Prostate gland (tissue), 2 donors: Measurements from ENCODE around the gene TMED6. TPM values are rescaled to one million over a fixed set of nuclear protein-coding genes. Genes with fewer than 3 reads are reported as not detected.

Source experiments
- DNase-seq: peaks from one replicate; pipeline ENCODE4 v3.0.0-alpha.2; 2019; ENCODE audit warnings: low spot score
- H3K27ac ChIP-seq, 2 donors: fragments of 200-600 bp; sonication (generic); 2 replicates each; pipeline ENCODE4 v1.5.1; 2017 to 2019
- H3K27me3 ChIP-seq: fragments of 200-600 bp; sonication (generic); replicated peaks from 2 replicates; pipeline ENCODE4 v1.5.1; 2019; ENCODE audit not compliant: insufficient read depth
- H3K36me3 ChIP-seq, 2 donors: fragments of 200-600 bp; sonication (generic); 1 replicate in 1 of 2; 2 replicates in 1 of 2; pipeline versions ENCODE4 v1.5.1 to v1.8.1; 2017 to 2019
- H3K4me1 ChIP-seq: fragments of 200-600 bp; sonication (generic); replicated peaks from 2 replicates; pipeline ENCODE4 v1.5.1; 2019
- H3K4me3 ChIP-seq, 2 donors: fragments of 200-600 bp; sonication (generic); 2 replicates each; pipeline ENCODE4 v1.5.1; 2017 to 2019
- H3K9me3 ChIP-seq: fragments of 200-600 bp; sonication (generic); 2 replicates; pipeline ENCODE4 v1.5.1; 2017
- POLR2A ChIP-seq: fragments of 450-650 bp; IDR thresholded peaks from one replicate; pipeline ENCODE4 v1.6.1; 2016; ENCODE audit warnings: antibody characterized with exemption, mild to moderate bottlenecking
- POLR2AphosphoS5 ChIP-seq: sonication (generic); formaldehyde crosslinking; IDR thresholded peaks from one replicate; pipeline ENCODE4 v1.6.1; 2017; ENCODE audit warnings: antibody characterized with exemption
- WGBS: methylation state at CpG from one replicate; pipeline ENCODE4 v1.1.5; 2018; 5-methylcytosine and 5-hydroxymethylcytosine counted together
- intact Hi-C: fragments of 100-400 bp; cut with DNase I; formaldehyde crosslinking; loops from one replicate; pipeline ENCODE4 v1.14.2; 2022
- total RNA-seq, 2 donors: library from RNA; depleted of rRNA; stranded (reverse); fragments of >200 nt; gene quantifications; one replicate each; pipeline ENCODE4 v1.1.0, GENCODE V29; 2016
- TF ChIP-seq, protein P1 (sequence below), 4 experiments: fragments of 200-600 bp in 2 of 4; fragments of 450-650 bp in 2 of 4; sonication (generic) in 2 of 4; IDR thresholded peaks; 1 replicate in 3 of 4; 2 replicates in 1 of 4; pipeline ENCODE4 v1.5.1; 2016 to 2019; ENCODE audit warnings: antibody characterized with exemption in 4 of 4, mild to moderate bottlenecking in 2 of 4, moderate library complexity in 2 of 4

Gene TMED6
- total RNA-seq, 2 donors from 2014 or later: 1.1 TPM; not detected in 1

DNA sequence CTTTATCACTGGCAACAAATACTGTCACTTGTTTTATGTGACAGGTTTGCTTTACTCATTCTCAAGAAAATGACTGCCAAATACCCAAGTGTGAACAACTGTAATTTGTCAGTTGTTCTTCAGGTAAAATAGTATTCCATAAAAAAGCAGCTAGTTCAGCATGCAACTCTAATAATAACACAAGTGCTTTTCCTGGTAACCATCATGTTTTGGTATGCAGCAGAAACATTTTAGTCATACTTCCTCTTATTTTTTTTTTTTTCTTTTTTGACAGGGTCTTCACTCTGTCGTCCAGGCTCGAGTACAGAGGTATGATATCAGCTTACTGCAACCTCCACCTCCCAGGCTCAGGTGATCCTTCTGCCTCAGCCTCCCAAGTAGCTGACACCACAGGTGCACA lies 29.6 kb upstream of the TMED6 start:
- no peak overlapping the region for H3K27ac ChIP-seq
- H3K36me3 ChIP-seq: no peaks in the 10 kb centered on the region
- H3K9me3 ChIP-seq: no peaks in the 10 kb centered on the region
- TF ChIP-seq POLR2AphosphoS5: no peak
- TF ChIP-seq, protein P1, sequence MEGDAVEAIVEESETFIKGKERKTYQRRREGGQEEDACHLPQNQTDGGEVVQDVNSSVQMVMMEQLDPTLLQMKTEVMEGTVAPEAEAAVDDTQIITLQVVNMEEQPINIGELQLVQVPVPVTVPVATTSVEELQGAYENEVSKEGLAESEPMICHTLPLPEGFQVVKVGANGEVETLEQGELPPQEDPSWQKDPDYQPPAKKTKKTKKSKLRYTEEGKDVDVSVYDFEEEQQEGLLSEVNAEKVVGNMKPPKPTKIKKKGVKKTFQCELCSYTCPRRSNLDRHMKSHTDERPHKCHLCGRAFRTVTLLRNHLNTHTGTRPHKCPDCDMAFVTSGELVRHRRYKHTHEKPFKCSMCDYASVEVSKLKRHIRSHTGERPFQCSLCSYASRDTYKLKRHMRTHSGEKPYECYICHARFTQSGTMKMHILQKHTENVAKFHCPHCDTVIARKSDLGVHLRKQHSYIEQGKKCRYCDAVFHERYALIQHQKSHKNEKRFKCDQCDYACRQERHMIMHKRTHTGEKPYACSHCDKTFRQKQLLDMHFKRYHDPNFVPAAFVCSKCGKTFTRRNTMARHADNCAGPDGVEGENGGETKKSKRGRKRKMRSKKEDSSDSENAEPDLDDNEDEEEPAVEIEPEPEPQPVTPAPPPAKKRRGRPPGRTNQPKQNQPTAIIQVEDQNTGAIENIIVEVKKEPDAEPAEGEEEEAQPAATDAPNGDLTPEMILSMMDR (IDR thresholded peaks at IDR 0.05): no peak
- WGBS: 79% methylated on average over 2 of the region's 2 CpGs
- H3K4me3 ChIP-seq: no peak overlapping the region
- no peaks in the 10 kb centered on the region for H3K4me1 ChIP-seq
- intact Hi-C loops: no loop called here
- H3K27me3 ChIP-seq: no peaks in the 10 kb centered on the region
- DNase-seq: no peak

DNA sequence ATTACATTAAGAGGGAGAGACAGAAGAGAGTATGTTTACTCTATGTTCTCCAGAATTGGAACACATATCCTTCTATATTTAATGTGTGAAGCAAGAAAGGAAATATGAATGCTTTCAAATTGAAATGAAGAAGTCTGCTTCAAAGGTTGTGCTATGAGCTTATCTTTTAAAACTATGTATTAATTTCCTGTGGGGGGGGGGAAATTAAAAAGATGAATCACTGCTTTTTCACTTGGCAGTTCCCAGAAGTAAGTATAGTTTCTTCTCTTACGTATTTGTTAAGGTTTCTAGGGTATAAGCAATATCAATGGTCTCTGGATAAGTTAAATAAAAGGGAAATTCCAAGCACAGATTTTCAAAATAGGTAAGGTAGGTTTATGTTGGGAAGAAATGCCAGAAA lies 27.2 kb upstream of the TMED6 start:
- Histone ChIP-seq H3K4me3 (no peak overlapping the region), H3K27me3 (no peaks in the 10 kb centered on the region), H3K4me1 (no peaks in the 10 kb centered on the region), H3K36me3 (no peaks in the 10 kb centered on the region), H3K9me3 (no peaks in the 10 kb centered on the region), H3K27ac (no peak overlapping the region)
- WGBS: 74% methylated on average over 1 of the region's 1 CpG
- TF ChIP-seq, protein P1 (IDR thresholded peaks at IDR 0.05): no peak
- TF ChIP-seq POLR2AphosphoS5: no peak
- TF ChIP-seq POLR2A: no peak
- intact Hi-C loops: no loop called here
- no peak for DNase-seq

DNA sequence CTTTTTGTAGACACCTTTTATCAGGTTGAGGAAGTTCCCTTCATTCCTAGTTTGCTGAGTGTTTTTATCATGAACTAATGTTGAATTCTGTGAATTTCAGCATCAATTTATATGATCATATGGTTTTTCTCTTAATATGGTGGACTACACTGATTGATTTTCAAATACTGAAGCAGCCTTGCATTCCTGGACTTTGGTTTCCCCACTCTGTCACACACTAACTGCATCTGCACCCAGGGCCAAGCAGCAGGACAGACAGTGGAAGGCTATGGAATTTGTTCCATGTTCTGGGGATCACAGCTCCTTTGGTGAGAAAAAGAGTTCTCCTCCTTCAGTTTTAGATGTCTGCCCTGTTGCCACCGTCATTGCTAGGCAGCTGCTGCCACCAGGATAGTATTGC lies 26.4 kb upstream of the TMED6 start:
- Histone ChIP-seq H3K27me3 (no peaks in the 10 kb centered on the region), H3K4me1 (no peaks in the 10 kb centered on the region), H3K27ac (no peak overlapping the region), H3K4me3 (no peak overlapping the region), H3K9me3 (no peaks in the 10 kb centered on the region), H3K36me3 (no peaks in the 10 kb centered on the region)
- intact Hi-C loops: no loop called here
- DNase-seq: no peak
- TF ChIP-seq, protein P1 (IDR thresholded peaks at IDR 0.05): no peak
- TF ChIP-seq POLR2A (no peak), POLR2AphosphoS5 (no peak)
- WGBS: 90% methylated on average over 1 of the region's 1 CpG

DNA sequence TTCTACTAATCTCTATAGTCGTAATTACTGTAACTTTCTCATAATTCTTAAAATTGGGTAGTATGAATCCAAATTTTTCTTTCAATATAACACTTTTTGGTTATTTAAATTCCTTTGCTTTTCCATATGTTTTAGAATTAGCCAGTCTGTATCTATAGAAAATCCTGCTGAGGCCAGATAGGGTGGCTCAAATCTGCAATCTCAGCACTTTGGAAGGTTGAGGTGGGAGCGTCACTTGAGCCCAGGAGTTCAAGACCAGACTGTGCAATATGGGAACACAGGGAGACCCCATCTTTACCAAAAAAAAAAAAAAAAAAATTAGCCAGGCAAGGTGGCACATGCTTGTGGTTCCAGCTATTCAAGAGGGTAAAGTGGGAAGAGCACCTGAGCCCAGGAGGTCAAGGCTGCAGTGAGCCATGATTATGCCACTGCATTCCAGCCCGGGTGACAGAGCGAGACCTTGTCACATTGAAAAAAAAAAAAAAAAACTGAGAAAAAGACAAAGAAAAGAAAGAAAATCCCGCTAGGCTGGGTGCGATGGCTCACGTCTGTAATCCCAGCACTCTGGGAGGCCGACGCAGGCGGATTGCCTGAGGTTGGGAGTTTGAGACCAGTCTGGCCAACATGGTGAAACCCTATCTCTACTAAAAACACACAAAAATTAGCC lies 24.9 kb upstream of the TMED6 start:
- Histone ChIP-seq H3K4me3 (no peak overlapping the region), H3K4me1 (no peaks in the 10 kb centered on the region), H3K36me3 (no peaks in the 10 kb centered on the region), H3K27me3 (no peaks in the 10 kb centered on the region), H3K27ac (no peak overlapping the region), H3K9me3 (no peaks in the 10 kb centered on the region)
- TF ChIP-seq POLR2AphosphoS5 (no peak), POLR2A (no peak)
- TF ChIP-seq, protein P1 (IDR thresholded peaks at IDR 0.05): no peak
- intact Hi-C loops: no loop called here
- no peak for DNase-seq
- WGBS: 95% methylated on average over 10 of the region's 10 CpGs

DNA sequence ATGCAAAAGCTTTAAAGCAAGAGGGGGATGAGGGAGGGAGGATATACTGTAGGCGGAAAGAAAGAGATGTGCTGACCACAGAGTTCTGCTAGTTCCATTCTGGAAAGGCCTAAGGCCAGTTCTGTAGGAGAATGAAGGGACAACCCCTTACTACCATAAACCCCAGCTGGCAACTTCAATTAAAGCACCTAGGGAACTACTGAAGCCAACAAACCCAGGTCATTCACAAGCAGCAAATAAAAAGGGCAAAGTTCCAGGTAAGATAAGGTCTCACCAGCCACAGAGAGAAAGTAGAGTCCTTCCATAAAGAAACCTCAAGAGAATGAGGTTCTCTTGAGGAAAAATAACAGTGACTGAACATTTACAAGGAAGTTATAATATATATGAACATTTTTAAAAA lies 21.4 kb upstream of the TMED6 start:
- Histone ChIP-seq H3K36me3 (peaks cover 0 to 5% of the 10 kb centered on the region in 2 donors), H3K9me3 (no peaks in the 10 kb centered on the region), H3K27me3 (no peaks in the 10 kb centered on the region), H3K4me1 (no peaks in the 10 kb centered on the region), H3K4me3 (no peak overlapping the region), H3K27ac (no peak overlapping the region)
- TF ChIP-seq POLR2AphosphoS5: no peak
- TF ChIP-seq, protein P1 (IDR thresholded peaks at IDR 0.05): no peak
- TF ChIP-seq POLR2A: no peak
- WGBS: 92% methylated on average over 1 of the region's 1 CpG
- DNase-seq: no peak
- intact Hi-C loops: no loop called here
